HCT116 (cell line): ENCODE measurements around the gene ABCB1. TPM values are rescaled to one million over a fixed set of nuclear protein-coding genes. Genes with fewer than 3 reads are reported as not detected.

Source experiments
- ATAC-seq: fragments of 200-7000 bp; cut with Tn5 transposase; 2 replicates; pipeline ENCODE4 v1.9.1; 2020; ENCODE audit warnings: mild to moderate bottlenecking, moderate library complexity
- BruUV-seq: library from RNA; stranded (reverse); fragments of 400-500 nt; replicated peaks from 2 replicates; lab custom pipeline; 2021; lab: Mats Ljungman, UMichigan
- CTCF ChIA-PET: fragments of 300-600 bp; sonication (Branson Sonifier 250); formaldehyde crosslinking; loops from one replicate; lab custom pipeline; 2021; ENCODE audit warnings: antibody characterized with exemption; lab: Charles Lee
- POLR2A ChIA-PET: fragments of 300-600, 350-600 bp; sonication (Branson Sonifier 250); formaldehyde crosslinking; loops from one replicate; lab custom pipeline; 2021; ENCODE audit warnings: antibody characterized with exemption; lab: Charles Lee
- RAD21 ChIA-PET, 2 experiments: fragments of 300-600 bp; sonication (Branson Sonifier 250); formaldehyde crosslinking; loops; one replicate each; lab custom pipeline; 2023; ENCODE audit warnings: low total read pairs in 2 of 2; ENCODE audit not compliant: uncharacterized antibody in 2 of 2, unreplicated experiment in 2 of 2, low non-redundant PET in 1 of 2; lab: Charles Lee
- DNase-seq: peaks from one replicate; pipeline ENCODE4 v3.0.0-alpha.2; 2010; ENCODE audit warnings: low read depth, low spot score
- H2AFZ ChIP-seq: fragments of 200-600 bp; shearing (Covaris generic), sonication (generic); 2 replicates; pipeline ENCODE4 v1.6.1; 2017; ENCODE audit warnings: low read depth, mixed run types, mixed read lengths, antibody characterized with exemption, low read length; ENCODE audit not compliant: poor library complexity, severe bottlenecking
- H3K27ac ChIP-seq: 2 replicates; pipeline ENCODE4 v1.5.1; 2012; ENCODE audit warnings: low read depth, low read length
- H3K27me3 ChIP-seq: fragments of 200-600 bp; sonication (generic); 2 replicates; pipeline ENCODE4 v1.6.1; 2016; ENCODE audit warnings: mixed run types, low read length, mixed read lengths; ENCODE audit not compliant: insufficient read depth
- H3K36me3 ChIP-seq, 2 experiments: fragments of 200-500 bp in 1 of 2; fragments of 200-600 bp in 1 of 2; sonication (Bioruptor generic) in 1 of 2; sonication (generic) in 1 of 2; 2 replicates each; pipeline versions ENCODE4 v1.5.1 to v1.6.1; 2014 to 2016; ENCODE audit warnings: low read length in 2 of 2, inconsistent platforms in 1 of 2, mixed read lengths in 1 of 2, mixed run types in 1 of 2; ENCODE audit not compliant: insufficient read depth in 2 of 2, control insufficient read depth in 1 of 2
- H3K4me1 ChIP-seq, 2 experiments: fragments of 200-600 bp in 1 of 2; sonication (generic) in 1 of 2; 2 replicates each; pipeline versions ENCODE4 v1.5.1 to v1.6.1; 2012 to 2017; ENCODE audit warnings: low read length in 2 of 2, inconsistent platforms in 1 of 2, mild to moderate bottlenecking in 1 of 2, mixed read lengths in 1 of 2, mixed run types in 1 of 2, moderate library complexity in 1 of 2; ENCODE audit not compliant: insufficient read depth in 2 of 2, control insufficient read depth in 1 of 2
- H3K4me2 ChIP-seq: fragments of 200-600 bp; sonication (generic); 2 replicates; pipeline ENCODE4 v1.6.1; 2017; ENCODE audit warnings: mixed run types, low read length, mixed read lengths
- H3K4me3 ChIP-seq, 2 experiments: fragments of 200-600 bp in 1 of 2; sonication (generic) in 1 of 2; replicated peaks in 1 of 2; 2 replicates each; pipeline ENCODE4 v1.5.1; 2011 to 2016; ENCODE audit warnings: low read length in 2 of 2, control low read depth in 1 of 2, low read depth in 1 of 2, mild to moderate bottlenecking in 1 of 2, mixed read lengths in 1 of 2, mixed run types in 1 of 2
- H3K79me2 ChIP-seq: fragments of 200-600 bp; sonication (generic); 2 replicates; pipeline ENCODE4 v1.6.1; 2017; ENCODE audit warnings: mild to moderate bottlenecking, mixed run types, low read length, moderate library complexity, mixed read lengths; ENCODE audit not compliant: insufficient read depth
- H3K9ac ChIP-seq: fragments of 200-600 bp; sonication (generic); 2 replicates; pipeline ENCODE4 v1.6.1; 2016; ENCODE audit warnings: low read length, mixed read lengths
- H3K9me2 ChIP-seq: fragments of 200-600 bp; sonication (generic), shearing (Covaris generic); 2 replicates; pipeline ENCODE4 v1.6.1; 2017; ENCODE audit warnings: mixed run types, mild to moderate bottlenecking, moderate library complexity; ENCODE audit not compliant: insufficient read depth
- H3K9me3 ChIP-seq, 2 experiments: fragments of 200-500 bp in 1 of 2; fragments of 200-600 bp in 1 of 2; sonication (Bioruptor generic) in 1 of 2; sonication (generic) in 1 of 2; 2 replicates each; pipeline ENCODE4 v1.6.1; 2014 to 2017; ENCODE audit warnings: low read length in 2 of 2, mixed read lengths in 2 of 2, inconsistent platforms in 1 of 2, low read depth in 1 of 2, mild to moderate bottlenecking in 1 of 2, mixed run types in 1 of 2, moderate library complexity in 1 of 2; ENCODE audit not compliant: control insufficient read depth in 1 of 2, insufficient read depth in 1 of 2
- H4K20me1 ChIP-seq: fragments of 200-600 bp; sonication (generic), shearing (Covaris generic); 2 replicates; pipeline ENCODE4 v1.6.1; 2017; ENCODE audit warnings: mixed run types, mild to moderate bottlenecking, moderate library complexity; ENCODE audit not compliant: insufficient read depth
- CEBPB ChIP-seq: IDR thresholded peaks from 2 replicates; pipeline ENCODE4 v1.6.1; 2012; ENCODE audit warnings: low read depth
- JUND ChIP-seq: IDR thresholded peaks from 2 replicates; pipeline ENCODE4 v1.6.1; 2012
- POLR2AphosphoS5 ChIP-seq: IDR thresholded peaks from 2 replicates; pipeline ENCODE4 v1.6.1; 2011; ENCODE audit warnings: mild to moderate bottlenecking, low read depth, low read length, moderate library complexity
- RAD21 ChIP-seq: IDR thresholded peaks from 2 replicates; pipeline ENCODE4 v1.6.1; 2012; ENCODE audit warnings: low read depth, mild to moderate bottlenecking
- SIN3A ChIP-seq: IDR thresholded peaks from 2 replicates; pipeline ENCODE4 v1.6.1; 2012; ENCODE audit warnings: low read depth
- SP1 ChIP-seq: IDR thresholded peaks from 2 replicates; pipeline ENCODE4 v1.6.1; 2012; ENCODE audit warnings: low read depth
- SRF ChIP-seq: IDR thresholded peaks from 2 replicates; pipeline ENCODE4 v1.6.1; 2012; ENCODE audit warnings: low read depth
- ZNF274 ChIP-seq: fragments of 200-500 bp; sonication (Bioruptor generic); IDR thresholded peaks from 2 replicates; pipeline ENCODE4 v1.6.1; 2014; ENCODE audit warnings: mild to moderate bottlenecking, low read depth, low read length, inconsistent platforms
- intact Hi-C: fragments of 100-400 bp; cut with micrococcal nuclease; formaldehyde crosslinking; loops from 2 replicates; pipeline ENCODE4 v1.10.0; 2022
- total RNA-seq: library from RNA; stranded (reverse); gene quantifications from one replicate; pipeline ENCODE4 v1.2.1, GENCODE V29; 2021; ENCODE audit not compliant: unreplicated experiment
- TF ChIP-seq, protein P1 (sequence below): IDR thresholded peaks from 2 replicates; pipeline ENCODE4 v1.6.1; 2011; ENCODE audit warnings: mild to moderate bottlenecking, low read length, moderate library complexity; ENCODE audit not compliant: insufficient replicate concordance; ENCODE audit errors: extremely low read depth
- TF ChIP-seq, protein P2 (sequence below): IDR thresholded peaks from 2 replicates; pipeline ENCODE4 v1.6.1; 2012

The ABCB1 gene
- total RNA-seq, 1 experiment from 2014 or later: 1.8 TPM

DNA sequence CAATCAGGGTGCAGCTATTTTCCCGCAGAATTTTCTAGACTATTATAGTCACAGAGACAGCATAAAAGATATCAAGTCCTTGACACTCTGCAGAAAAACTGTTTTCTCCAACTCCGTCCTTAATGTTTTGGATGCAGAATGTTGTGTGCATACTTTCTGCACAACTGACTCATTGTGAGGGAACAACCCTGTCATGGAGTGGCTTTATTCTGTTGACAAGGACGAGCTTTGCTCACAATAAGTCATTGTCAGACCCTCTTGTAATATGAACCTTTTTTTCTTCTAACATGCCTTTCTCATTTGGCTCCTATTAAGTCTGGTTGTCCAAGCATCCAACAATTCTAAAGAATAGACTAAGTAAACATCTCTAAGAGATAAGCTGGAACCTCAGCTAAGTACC, 142.5 kb downstream of the ABCB1 start:
- Histone ChIP-seq H2AFZ (no peak overlapping the region), H3K4me1 (no peaks in the 10 kb centered on the region), H3K4me2 (no peak overlapping the region), H3K4me3 (no peak overlapping the region), H3K9me2 (no peaks in the 10 kb centered on the region), H3K27ac (no peak overlapping the region), H3K79me2 (no peaks in the 10 kb centered on the region), H4K20me1 (no peaks in the 10 kb centered on the region; the same call in 1 of the 2 replicates), H3K9ac (no peak overlapping the region), H3K27me3 (no peaks in the 10 kb centered on the region), H3K9me3 (no peaks in the 10 kb centered on the region), H3K36me3 (no peaks in the 10 kb centered on the region)
- RAD21 ChIA-PET: no interaction called here
- TF ChIP-seq ZNF274 (no peak), SRF (no peak), POLR2AphosphoS5 (no peak), SIN3A (no peak), SP1 (no peak)
- TF ChIP-seq, protein P1, sequence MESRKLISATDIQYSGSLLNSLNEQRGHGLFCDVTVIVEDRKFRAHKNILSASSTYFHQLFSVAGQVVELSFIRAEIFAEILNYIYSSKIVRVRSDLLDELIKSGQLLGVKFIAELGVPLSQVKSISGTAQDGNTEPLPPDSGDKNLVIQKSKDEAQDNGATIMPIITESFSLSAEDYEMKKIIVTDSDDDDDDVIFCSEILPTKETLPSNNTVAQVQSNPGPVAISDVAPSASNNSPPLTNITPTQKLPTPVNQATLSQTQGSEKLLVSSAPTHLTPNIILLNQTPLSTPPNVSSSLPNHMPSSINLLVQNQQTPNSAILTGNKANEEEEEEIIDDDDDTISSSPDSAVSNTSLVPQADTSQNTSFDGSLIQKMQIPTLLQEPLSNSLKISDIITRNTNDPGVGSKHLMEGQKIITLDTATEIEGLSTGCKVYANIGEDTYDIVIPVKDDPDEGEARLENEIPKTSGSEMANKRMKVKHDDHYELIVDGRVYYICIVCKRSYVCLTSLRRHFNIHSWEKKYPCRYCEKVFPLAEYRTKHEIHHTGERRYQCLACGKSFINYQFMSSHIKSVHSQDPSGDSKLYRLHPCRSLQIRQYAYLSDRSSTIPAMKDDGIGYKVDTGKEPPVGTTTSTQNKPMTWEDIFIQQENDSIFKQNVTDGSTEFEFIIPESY: no peak
- intact Hi-C loops: no loop called here
- BruUV-seq: no TSS peak
- ATAC-seq (no peak), DNase-seq (no peak)
- CTCF ChIA-PET: no interaction called here
- POLR2A ChIA-PET: no interaction called here

DNA sequence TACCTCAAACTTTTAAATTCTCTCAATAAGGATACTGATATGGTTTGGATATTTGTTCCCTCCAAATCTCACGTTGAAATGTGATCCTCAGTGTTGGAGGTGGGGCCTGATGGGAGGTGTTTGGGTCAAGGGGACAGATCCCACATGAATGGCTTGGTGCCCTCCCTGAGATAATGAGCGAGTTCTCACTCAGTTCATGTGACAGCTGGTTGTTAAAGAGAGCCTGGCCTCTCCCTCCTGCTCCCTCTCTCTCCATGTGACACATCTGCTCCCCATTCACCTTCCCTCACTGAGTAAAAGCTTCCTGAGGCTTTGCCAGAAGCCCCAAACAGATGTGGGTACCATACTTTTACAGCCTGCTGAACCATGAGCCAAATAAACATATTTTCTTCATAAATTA, 144.4 kb downstream of the ABCB1 start:
- H2AFZ ChIP-seq: no peak overlapping the region
- ChIA-PET CTCF (no interaction called here), POLR2A (no interaction called here), RAD21 (no interaction called here)
- no peaks in the 10 kb centered on the region for H3K27me3 ChIP-seq
- intact Hi-C loops: no loop called here
- no peaks in the 10 kb centered on the region; the same call in 1 of the 2 replicates for H4K20me1 ChIP-seq
- no peak overlapping the region for H3K4me3 ChIP-seq
- H3K9ac ChIP-seq: no peak overlapping the region
- no peak overlapping the region for H3K4me2 ChIP-seq
- no peaks in the 10 kb centered on the region for H3K4me1 ChIP-seq
- ATAC-seq: no peak
- no peaks in the 10 kb centered on the region for H3K79me2 ChIP-seq
- TF ChIP-seq RAD21 (no peak), SIN3A (no peak), POLR2AphosphoS5 (no peak), CEBPB (no peak), JUND (no peak), SRF (no peak)
- TF ChIP-seq, protein P2, sequence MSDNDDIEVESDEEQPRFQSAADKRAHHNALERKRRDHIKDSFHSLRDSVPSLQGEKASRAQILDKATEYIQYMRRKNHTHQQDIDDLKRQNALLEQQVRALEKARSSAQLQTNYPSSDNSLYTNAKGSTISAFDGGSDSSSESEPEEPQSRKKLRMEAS: no peak
- TF ChIP-seq, protein P1: no peak
- no peaks in the 10 kb centered on the region for H3K9me2 ChIP-seq
- no peak overlapping the region for H3K27ac ChIP-seq
- H3K36me3 ChIP-seq: no peaks in the 10 kb centered on the region
- no peaks in the 10 kb centered on the region for H3K9me3 ChIP-seq
- BruUV-seq: no TSS peak
- no peak for DNase-seq
